GM12878 (cell line): ENCODE results near the gene LIN7B. TPM values are rescaled to one million over a fixed set of nuclear protein-coding genes. Genes with fewer than 3 reads are reported as not detected.

Experiments used
- ATAC-seq: fragments of 200-7000 bp; cut with Tn5 transposase; 3 replicates; pipeline ENCODE4 v1.9.1; 2020; ENCODE audit warnings: mild to moderate bottlenecking, moderate library complexity
- BruUV-seq: library from RNA; stranded (reverse); fragments of 400-500 nt; replicated peaks from 2 replicates; lab custom pipeline; 2021; lab: Mats Ljungman, UMichigan
- CTCF ChIA-PET: fragments of 300-600 bp; sonication (Branson Sonifier 250); formaldehyde crosslinking; extraction: SDS; loops from one replicate; lab custom pipeline; 2021; ENCODE audit warnings: inconsistent platforms; lab: Yijun Ruan, JAX
- POLR2A ChIA-PET: fragments of 350-600 bp; formaldehyde crosslinking; extraction: SDS; loops from one replicate; lab custom pipeline; 2021; ENCODE audit warnings: inconsistent platforms; lab: Charles Lee
- RAD21 ChIA-PET: fragments of 300-600 bp; sonication (Branson Sonifier 250); formaldehyde crosslinking; loops from one replicate; lab custom pipeline; 2023; ENCODE audit warnings: antibody characterized with exemption; ENCODE audit not compliant: unreplicated experiment; lab: Charles Lee
- SMC1A ChIA-PET: fragments of 300-600 bp; sonication (Branson Sonifier 250); formaldehyde crosslinking; loops from one replicate; lab custom pipeline; 2023; ENCODE audit not compliant: unreplicated experiment, uncharacterized antibody; lab: Charles Lee
- DNase-seq: peaks from one replicate; pipeline ENCODE4 v3.0.0-alpha.2; 2011; ENCODE audit warnings: low read depth, low spot score
- FAIRE-seq: peaks from 3 replicates; lab custom pipeline; 2011; peaks lifted over from hg19 to GRCh38; lab: Jason Lieb, UNC
- H2AFZ ChIP-seq: 2 replicates; pipeline ENCODE4 v1.6.0; 2011; ENCODE audit warnings: low read depth, low read length, control low read depth; ENCODE audit not compliant: control insufficient read depth
- H3K27ac ChIP-seq: 2 replicates; pipeline ENCODE4 v1.5.1; 2011; ENCODE audit warnings: control low read depth; ENCODE audit not compliant: control insufficient read depth, insufficient read depth
- H3K27me3 ChIP-seq, 2 experiments: replicated peaks in 1 of 2; 2 replicates each; pipeline versions ENCODE4 v1.6.0 to v1.6.1; 2011; ENCODE audit warnings: low read length in 1 of 2; ENCODE audit not compliant: control insufficient read depth in 2 of 2, insufficient read depth in 2 of 2
- H3K36me3 ChIP-seq, 2 experiments: 2 replicates each; pipeline ENCODE4 v1.5.1; 2011; ENCODE audit warnings: low read length in 1 of 2; ENCODE audit not compliant: control insufficient read depth in 2 of 2, insufficient read depth in 2 of 2
- H3K4me1 ChIP-seq: 2 replicates; pipeline ENCODE4 v1.6.1; 2011; ENCODE audit warnings: mild to moderate bottlenecking, low read length, moderate library complexity, mixed read lengths; ENCODE audit not compliant: control insufficient read depth, insufficient read depth
- H3K4me2 ChIP-seq: 2 replicates; pipeline ENCODE4 v1.6.0; 2011; ENCODE audit warnings: control low read depth; ENCODE audit not compliant: control insufficient read depth, insufficient read depth
- H3K4me3 ChIP-seq: fragments of 200-600 bp; sonication (generic); 2 replicates; pipeline ENCODE4 v1.5.1; 2016
- H3K79me2 ChIP-seq: 2 replicates; pipeline ENCODE4 v1.6.0; 2011; ENCODE audit warnings: low read length; ENCODE audit not compliant: control insufficient read depth, insufficient read depth
- H3K9ac ChIP-seq: 2 replicates; pipeline ENCODE4 v1.8.0; 2011; ENCODE audit warnings: low read length, control low read depth, mixed read lengths; ENCODE audit not compliant: control insufficient read depth, insufficient read depth
- H3K9me3 ChIP-seq: replicated peaks from 3 replicates; pipeline ENCODE4 v1.5.1; 2011; ENCODE audit warnings: mild to moderate bottlenecking, low read length; ENCODE audit not compliant: control insufficient read depth, insufficient read depth
- H4K20me1 ChIP-seq: 2 replicates; pipeline ENCODE4 v1.6.0; 2011; ENCODE audit not compliant: control insufficient read depth, insufficient read depth
- BMI1 ChIP-seq: fragments of 450-650 bp; IDR thresholded peaks from 2 replicates; pipeline ENCODE4 v1.6.1; 2016; ENCODE audit warnings: mild to moderate bottlenecking, moderate library complexity, borderline replicate concordance
- LARP7 ChIP-seq: fragments of 450-650 bp; IDR thresholded peaks from 2 replicates; pipeline ENCODE4 v1.6.1; 2017; ENCODE audit warnings: mild to moderate bottlenecking
- SREBF1 ChIP-seq: IDR thresholded peaks from 2 replicates; pipeline ENCODE4 v1.6.1; 2012; ENCODE audit warnings: mild to moderate bottlenecking, low read length
- WGBS: methylation state at CpG from one replicate; pipeline ENCODE4 v1.1.6; 2016; ENCODE audit warnings: low lambda C conversion rate; ENCODE audit not compliant: insufficient replicate concordance, insufficient coverage; ENCODE audit errors: missing lambda C conversion rate; 5-methylcytosine and 5-hydroxymethylcytosine counted together
- in situ Hi-C: fragments of 300-500 bp; cut with MboI; formaldehyde crosslinking; loops from 9 replicates; pipeline ENCODE4 v1.14.3; 2018; ENCODE audit warnings: mixed read lengths
- intact Hi-C: fragments of 100-400 bp; cut with micrococcal nuclease; formaldehyde crosslinking; loops from one replicate; pipeline ENCODE4 v1.14.2; 2022; ENCODE audit not compliant: unreplicated experiment
- polyA plus RNA-seq, 11 experiments: library from polyadenylated mRNA; depleted of rRNA in 4 of 11; unstranded in 6 of 11; stranded (reverse) in 5 of 11; fragments of >200 nt; fragmentation: Nextera tagmentation in 4 of 11; fragmentation: Illumina TruSeq in 1 of 11; extraction: Ambion mirVana in 4 of 11; extraction: Trizol in 1 of 11; gene quantifications; 1 replicate in 1 of 11; 2 replicates in 10 of 11; pipeline versions ENCODE4 v1.2.1 to v1.2.3, GENCODE V29; 2011 to 2016; ENCODE audit warnings: inconsistent platforms in 2 of 11, missing spikeins in 2 of 11, low read depth in 1 of 11
- total RNA-seq, 4 experiments: library from RNA; depleted of rRNA in 3 of 4; stranded (reverse); fragments of >200 nt in 3 of 4; fragmentation: Illumina TruSeq in 1 of 4; extraction: Trizol in 1 of 4; gene quantifications; 2 replicates each; pipeline versions ENCODE4 v1.2.1 to v1.2.3, GENCODE V29; 2013 to 2021
- TF ChIP-seq, protein P1 (sequence below): IDR thresholded peaks from 2 replicates; pipeline ENCODE4 v1.6.1; 2011; ENCODE audit warnings: mild to moderate bottlenecking, low read depth, low read length, moderate library complexity; ENCODE audit not compliant: insufficient replicate concordance
- TF ChIP-seq, protein P2 (sequence below): fragments of 450-650 bp; formaldehyde crosslinking; IDR thresholded peaks from 2 replicates; pipeline ENCODE4 v1.4.0; 2022; ENCODE audit warnings: mild to moderate bottlenecking, moderate library complexity

Gene LIN7B
- total and polyA plus RNA-seq, 10 of the 15 experiments (the other 5 are each of a cell fraction or from before 2014, with no cell fraction given) = 0.15 to 3.5 (median 1.6) TPM; not detected in 2

DNA sequence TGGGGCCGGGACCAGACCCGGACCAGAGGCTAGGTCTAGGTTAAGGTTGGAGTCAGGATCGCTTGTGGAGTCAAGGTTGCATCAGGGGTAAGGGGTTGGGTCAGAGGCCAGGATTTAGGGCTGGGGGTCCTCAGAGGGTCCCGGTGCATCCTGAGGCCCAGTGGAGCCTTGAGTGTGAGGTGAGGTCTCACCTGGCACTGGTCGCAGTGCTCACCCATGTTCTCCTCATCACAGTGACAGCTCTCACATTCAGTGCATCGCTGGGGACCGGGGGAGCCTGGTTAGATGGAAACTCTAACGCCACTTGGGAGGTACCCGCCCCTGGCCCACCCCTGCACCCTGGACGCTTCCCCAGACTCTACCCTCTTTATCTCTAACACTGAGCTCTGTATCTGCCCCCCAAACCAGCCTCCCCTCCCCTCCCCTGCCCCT lies 38.0 kb downstream of the LIN7B start (continued):
- TF ChIP-seq, protein P1, sequence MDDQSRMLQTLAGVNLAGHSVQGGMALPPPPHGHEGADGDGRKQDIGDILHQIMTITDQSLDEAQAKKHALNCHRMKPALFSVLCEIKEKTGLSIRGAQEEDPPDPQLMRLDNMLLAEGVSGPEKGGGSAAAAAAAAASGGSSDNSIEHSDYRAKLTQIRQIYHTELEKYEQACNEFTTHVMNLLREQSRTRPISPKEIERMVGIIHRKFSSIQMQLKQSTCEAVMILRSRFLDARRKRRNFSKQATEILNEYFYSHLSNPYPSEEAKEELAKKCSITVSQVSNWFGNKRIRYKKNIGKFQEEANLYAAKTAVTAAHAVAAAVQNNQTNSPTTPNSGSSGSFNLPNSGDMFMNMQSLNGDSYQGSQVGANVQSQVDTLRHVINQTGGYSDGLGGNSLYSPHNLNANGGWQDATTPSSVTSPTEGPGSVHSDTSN = no peak
- TF ChIP-seq SREBF1 = no peak

DNA sequence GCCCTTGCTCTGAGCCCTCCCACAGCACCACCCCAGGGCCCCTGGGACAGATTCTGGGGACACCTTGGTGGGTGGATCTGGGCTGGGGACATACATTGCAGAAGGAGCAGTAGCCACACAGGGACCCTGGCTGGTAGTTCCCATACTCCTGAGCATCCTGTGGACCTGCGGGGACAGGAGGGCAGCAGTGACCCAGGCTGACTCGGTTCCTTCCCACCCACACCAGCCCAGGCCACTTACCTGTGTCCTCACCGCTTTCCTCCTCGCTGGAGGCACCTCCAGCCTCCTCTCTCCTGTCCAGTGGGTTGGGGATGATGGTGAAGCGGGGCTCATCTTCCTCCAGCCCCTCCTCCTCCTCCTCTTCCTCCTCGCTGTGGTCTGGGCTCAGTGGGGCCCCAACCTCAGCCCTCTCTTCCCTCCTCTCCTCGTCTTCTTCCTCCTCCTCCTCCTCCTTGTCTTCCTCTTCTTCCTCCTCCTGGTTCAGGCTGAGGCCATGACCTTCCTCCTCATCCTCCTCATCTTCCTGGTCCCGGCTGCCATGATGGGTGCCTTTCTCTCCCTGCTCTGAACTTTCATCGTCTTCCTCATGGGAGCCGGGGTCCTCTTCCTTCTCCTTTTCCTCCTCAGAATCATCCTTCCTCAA lies 39.1 kb downstream of the LIN7B start:
- intact Hi-C loops = no loop called here
- Histone ChIP-seq H3K79me2 (no peaks in the 10 kb centered on the region), H3K4me1 (peaks cover 10% of the 10 kb centered on the region), H3K9me3 (peaks cover 4% of the 10 kb centered on the region; the same call in 2 of the 3 replicates), H3K4me2 (no peak overlapping the region), H3K36me3 (no peaks in the 10 kb centered on the region), H3K4me3 (no peak overlapping the region), H3K27me3 (peaks cover 6 to 27% of the 10 kb centered on the region in 2 experiments), H3K27ac (no peak overlapping the region), H4K20me1 (no peaks in the 10 kb centered on the region), H2AFZ (no peak overlapping the region), H3K9ac (no peak overlapping the region)
- no peak for DNase-seq
- FAIRE-seq = no peak
- RAD21 ChIA-PET = no interaction called here
- POLR2A ChIA-PET = no interaction called here
- whole genome bisulfite sequencing = 33% methylated on average over 10 of the region's 10 CpGs
- no TSS peak for BruUV-seq
- in situ Hi-C loops = no loop called here
- TF ChIP-seq LARP7 (no peak), BMI1 (no peak)
- TF ChIP-seq, protein P2, sequence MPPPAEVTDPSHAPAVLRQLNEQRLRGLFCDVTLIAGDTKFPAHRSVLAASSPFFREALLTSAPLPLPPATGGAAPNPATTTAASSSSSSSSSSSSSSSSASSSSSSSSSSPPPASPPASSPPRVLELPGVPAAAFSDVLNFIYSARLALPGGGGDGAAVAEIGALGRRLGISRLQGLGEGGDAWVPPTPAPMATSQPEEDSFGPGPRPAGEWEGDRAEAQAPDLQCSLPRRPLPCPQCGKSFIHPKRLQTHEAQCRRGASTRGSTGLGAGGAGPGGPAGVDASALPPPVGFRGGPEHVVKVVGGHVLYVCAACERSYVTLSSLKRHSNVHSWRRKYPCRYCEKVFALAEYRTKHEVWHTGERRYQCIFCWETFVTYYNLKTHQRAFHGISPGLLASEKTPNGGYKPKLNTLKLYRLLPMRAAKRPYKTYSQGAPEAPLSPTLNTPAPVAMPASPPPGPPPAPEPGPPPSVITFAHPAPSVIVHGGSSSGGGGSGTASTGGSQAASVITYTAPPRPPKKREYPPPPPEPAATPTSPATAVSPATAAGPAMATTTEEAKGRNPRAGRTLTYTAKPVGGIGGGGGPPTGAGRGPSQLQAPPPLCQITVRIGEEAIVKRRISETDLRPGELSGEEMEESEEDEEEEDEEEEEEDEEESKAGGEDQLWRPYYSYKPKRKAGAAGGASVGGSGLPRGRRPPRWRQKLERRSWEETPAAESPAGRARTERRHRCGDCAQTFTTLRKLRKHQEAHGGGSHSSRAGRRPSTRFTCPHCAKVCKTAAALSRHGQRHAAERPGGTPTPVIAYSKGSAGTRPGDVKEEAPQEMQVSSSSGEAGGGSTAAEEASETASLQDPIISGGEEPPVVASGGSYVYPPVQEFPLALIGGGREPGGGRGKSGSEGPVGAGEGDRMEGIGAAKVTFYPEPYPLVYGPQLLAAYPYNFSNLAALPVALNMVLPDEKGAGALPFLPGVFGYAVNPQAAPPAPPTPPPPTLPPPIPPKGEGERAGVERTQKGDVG (CRISPR knock-in tag) = no peak
- ATAC-seq = no peak
- CTCF ChIA-PET = no interaction called here
- SMC1A ChIA-PET = no interaction called here
